Measurements from ENCODE around the gene DPH3.

DPH3 gene

GRCh38 chr3:16233806-16234205, 30.9 kb downstream of the DPH3 start:
- no peak for DNase-seq (ENCODE audit: low read depth)

GRCh38 chr3:16231983-16232382, 32.8 kb downstream of the DPH3 start:
- no peak for DNase-seq (ENCODE audit: low read depth)

- DNase-seq (ENCODE audit: low read depth) = no peak
Observed at GRCh38 chr3:16229681-16230080, 35.1 kb downstream of the DPH3 start.

GRCh38 chr3:16227566-16227965, 37.2 kb downstream of the DPH3 start:
- no peak for DNase-seq (ENCODE audit: low read depth)

GRCh38 chr3:16224325-16224724, 40.4 kb downstream of the DPH3 start:
- no peak for DNase-seq (ENCODE audit: low read depth)

GRCh38 chr3:16222547-16222946, 42.2 kb downstream of the DPH3 start:
- DNase-seq (ENCODE audit: low read depth) = no peak

- no peak for DNase-seq (ENCODE audit: low read depth)
Observed at GRCh38 chr3:16221990-16222389, 42.8 kb downstream of the DPH3 start.

- no peak for DNase-seq (ENCODE audit: low read depth)
Observed at GRCh38 chr3:16219777-16220176, 45.0 kb downstream of the DPH3 start.

GRCh38 chr3:16216373-16216935, 48.3 kb downstream of the DPH3 start:
- no peak for DNase-seq (ENCODE audit: low read depth)

GRCh38 chr3:16214366-16214765, 50.4 kb downstream of the DPH3 start:
- no peak for DNase-seq (ENCODE audit: low read depth)

GRCh38 chr3:16211176-16211904, 53.4 kb downstream of the DPH3 start:
- no peak for DNase-seq (ENCODE audit: low read depth)

All from stimulated activated CD4-positive, alpha-beta T cell treated with anti-CD3 and anti-CD28 coated beads, Interleukin-2, amount 100 ng/mL, for 4 hours (primary cell).